HEK293 (cell line): ENCODE data around the gene SRSF4.

Experiments used
- CTCF ChIA-PET: fragments of 350-600 bp; formaldehyde crosslinking; extraction: SDS; loops from one replicate; lab custom pipeline; 2021; ENCODE audit warnings: antibody characterized with exemption; lab: Yijun Ruan, JAX
- POLR2A ChIA-PET: fragments of 300-600 bp; formaldehyde crosslinking; extraction: SDS; loops from one replicate; lab custom pipeline; 2020; ENCODE audit warnings: antibody characterized with exemption, inconsistent platforms; lab: Yijun Ruan, JAX
- H3K27ac ChIP-seq: fragments of 200-500 bp; sonication (Bioruptor generic); 2 replicates; pipeline ENCODE4 v1.5.1; 2014; ENCODE audit warnings: low read depth, low read length, control low read depth, inconsistent platforms; ENCODE audit errors: extremely low read depth
- H3K36me3 ChIP-seq, 2 experiments: fragments of 200-500 bp in 1 of 2; sonication (Bioruptor generic) in 1 of 2; 1 replicate in 1 of 2; 2 replicates in 1 of 2; pipeline ENCODE4 v1.5.1; 2014 to 2017; ENCODE audit warnings: inconsistent platforms in 2 of 2, low read length in 2 of 2; ENCODE audit not compliant: control insufficient read depth in 2 of 2, insufficient read depth in 1 of 2
- H3K4me1 ChIP-seq: fragments of 200-500 bp; sonication (Bioruptor generic); 2 replicates; pipeline ENCODE4 v1.5.1; 2014; ENCODE audit warnings: mild to moderate bottlenecking, low read length, inconsistent platforms; ENCODE audit not compliant: control insufficient read depth, insufficient read depth
- H3K4me3 ChIP-seq: 2 replicates; pipeline ENCODE4 v1.5.1; 2011; ENCODE audit warnings: low read depth, mild to moderate bottlenecking, control low read depth, low read length, moderate library complexity
- H3K9me3 ChIP-seq: fragments of 200-500 bp; sonication (Bioruptor generic); 2 replicates; pipeline ENCODE4 v1.5.1; 2014; ENCODE audit warnings: low read depth, low read length, inconsistent platforms; ENCODE audit not compliant: control insufficient read depth, insufficient read depth
- FEZF1 ChIP-seq: fragments of 450-650 bp; formaldehyde crosslinking; IDR thresholded peaks from 2 replicates; pipeline ENCODE4 v1.5.1; 2016; ENCODE audit warnings: missing biosample characterization, missing genetic modification characterization
- GFI1B ChIP-seq: fragments of 450-650 bp; formaldehyde crosslinking; IDR thresholded peaks from 2 replicates; pipeline ENCODE4 v1.5.1; 2016; ENCODE audit warnings: missing biosample characterization, missing genetic modification characterization
- HOXC10 ChIP-seq: sonication (generic); formaldehyde crosslinking; IDR thresholded peaks from 2 replicates; pipeline ENCODE4 v1.8.1; 2023; ENCODE audit warnings: mild to moderate bottlenecking, missing genetic modification reagents
- KLF16 ChIP-seq: fragments of 450-650 bp; formaldehyde crosslinking; IDR thresholded peaks from 2 replicates; pipeline ENCODE4 v1.5.1; 2017; ENCODE audit warnings: missing biosample characterization, missing genetic modification characterization
- KLF7 ChIP-seq: fragments of 450-650 bp; formaldehyde crosslinking; IDR thresholded peaks from 2 replicates; pipeline ENCODE4 v1.5.1; 2016; ENCODE audit warnings: missing biosample characterization, missing genetic modification characterization, borderline replicate concordance
- OSR2 ChIP-seq: fragments of 450-650 bp; formaldehyde crosslinking; IDR thresholded peaks from 2 replicates; pipeline ENCODE4 v1.5.1; 2016; ENCODE audit warnings: missing biosample characterization, missing genetic modification characterization
- PRDM1 ChIP-seq: fragments of 450-650 bp; formaldehyde crosslinking; IDR thresholded peaks from 2 replicates; pipeline ENCODE4; 2016; ENCODE audit warnings: missing biosample characterization, missing genetic modification characterization
- SP7 ChIP-seq: fragments of 450-650 bp; formaldehyde crosslinking; IDR thresholded peaks from 2 replicates; pipeline ENCODE4 v1.5.1; 2016; ENCODE audit warnings: missing biosample characterization, missing genetic modification characterization
- TRIM28 ChIP-seq: IDR thresholded peaks from 2 replicates; pipeline ENCODE4 v1.6.1; 2011; ENCODE audit warnings: low read length, control low read depth, borderline replicate concordance
- ZBTB21 ChIP-seq: fragments of 450-650 bp; formaldehyde crosslinking; IDR thresholded peaks from 2 replicates; pipeline ENCODE4 v1.5.1; 2017; ENCODE audit warnings: missing biosample characterization, missing genetic modification characterization
- ZNF157 ChIP-seq: fragments of 450-650 bp; formaldehyde crosslinking; IDR thresholded peaks from 2 replicates; pipeline ENCODE4 v1.5.1; 2016; ENCODE audit warnings: missing biosample characterization, missing genetic modification characterization
- ZNF19 ChIP-seq: fragments of 450-650 bp; formaldehyde crosslinking; IDR thresholded peaks from 2 replicates; pipeline ENCODE4; 2016; ENCODE audit warnings: missing biosample characterization, missing genetic modification characterization, low read depth
- ZNF223 ChIP-seq: fragments of 450-650 bp; formaldehyde crosslinking; IDR thresholded peaks from 2 replicates; pipeline ENCODE4 v1.5.1; 2016; ENCODE audit warnings: missing biosample characterization, missing genetic modification characterization
- ZNF292 ChIP-seq: fragments of 450-650 bp; formaldehyde crosslinking; IDR thresholded peaks from 2 replicates; pipeline ENCODE4 v1.5.1; 2016; ENCODE audit warnings: low read depth, missing biosample characterization, missing genetic modification characterization, borderline replicate concordance
- ZNF324 ChIP-seq: fragments of 450-650 bp; formaldehyde crosslinking; IDR thresholded peaks from 2 replicates; pipeline ENCODE4 v1.5.1; 2016; ENCODE audit warnings: missing biosample characterization, missing genetic modification characterization
- ZNF391 ChIP-seq: fragments of 450-650 bp; formaldehyde crosslinking; IDR thresholded peaks from 2 replicates; pipeline ENCODE4 v1.5.1; 2016; ENCODE audit warnings: low read depth, missing biosample characterization, missing genetic modification characterization, borderline replicate concordance
- ZNF426 ChIP-seq: fragments of 450-650 bp; formaldehyde crosslinking; IDR thresholded peaks from 2 replicates; pipeline ENCODE4 v1.5.1; 2017; ENCODE audit warnings: missing biosample characterization, missing genetic modification characterization, mild to moderate bottlenecking, inconsistent platforms, moderate library complexity
- ZNF514 ChIP-seq: fragments of 450-650 bp; formaldehyde crosslinking; IDR thresholded peaks from 2 replicates; pipeline ENCODE4 v1.5.1; 2016; ENCODE audit warnings: missing biosample characterization, missing genetic modification characterization
- ZNF530 ChIP-seq: fragments of 450-650 bp; formaldehyde crosslinking; IDR thresholded peaks from 2 replicates; pipeline ENCODE4 v1.5.1; 2016; ENCODE audit warnings: low read depth, missing biosample characterization, missing genetic modification characterization
- ZNF561 ChIP-seq: fragments of 450-650 bp; IDR thresholded peaks from 2 replicates; pipeline ENCODE4 v1.5.1; 2018; ENCODE audit warnings: missing biosample characterization, missing genetic modification characterization, borderline replicate concordance
- ZNF623 ChIP-seq: fragments of 450-650 bp; formaldehyde crosslinking; IDR thresholded peaks from 2 replicates; pipeline ENCODE4 v1.5.1; 2016; ENCODE audit warnings: missing biosample characterization, missing genetic modification characterization
- ZNF629 ChIP-seq: fragments of 450-650 bp; formaldehyde crosslinking; IDR thresholded peaks from 2 replicates; pipeline ENCODE4 v1.5.1; 2017; ENCODE audit warnings: missing biosample characterization, missing genetic modification characterization
- ZNF677 ChIP-seq: fragments of 450-650 bp; IDR thresholded peaks from 2 replicates; pipeline ENCODE4 v1.5.0; 2018; ENCODE audit warnings: missing biosample characterization, mild to moderate bottlenecking, missing genetic modification characterization, moderate library complexity
- ZNF707 ChIP-seq: fragments of 450-650 bp; formaldehyde crosslinking; IDR thresholded peaks from 2 replicates; pipeline ENCODE4 v1.5.1; 2016; ENCODE audit warnings: missing biosample characterization, missing genetic modification characterization
- ZNF791 ChIP-seq: fragments of 450-650 bp; formaldehyde crosslinking; IDR thresholded peaks from 2 replicates; pipeline ENCODE4 v1.5.1; 2016; ENCODE audit warnings: missing biosample characterization, missing genetic modification characterization
- TF ChIP-seq, protein P1 (sequence below): IDR thresholded peaks from 2 replicates; pipeline ENCODE4 v1.6.1; 2011; ENCODE audit warnings: mild to moderate bottlenecking, low read depth, low read length, borderline replicate concordance
- TF ChIP-seq, protein P2 (sequence below): fragments of 450-650 bp; formaldehyde crosslinking; IDR thresholded peaks from 2 replicates; pipeline ENCODE4 v1.5.1; 2016; ENCODE audit warnings: missing biosample characterization, missing genetic modification characterization, low read depth
- TF ChIP-seq, protein P3 (sequence below): fragments of 450-650 bp; formaldehyde crosslinking; IDR thresholded peaks from 2 replicates; pipeline ENCODE4 v1.5.1; 2017; ENCODE audit warnings: missing biosample characterization, missing genetic modification characterization
- TF ChIP-seq, protein P4 (sequence below): fragments of 450-650 bp; formaldehyde crosslinking; IDR thresholded peaks from 2 replicates; pipeline ENCODE4 v1.5.1; 2016; ENCODE audit warnings: missing biosample characterization, missing genetic modification characterization
- TF ChIP-seq, protein P5 (sequence below): fragments of 450-650 bp; formaldehyde crosslinking; IDR thresholded peaks from 2 replicates; pipeline ENCODE4 v1.5.1; 2017; ENCODE audit warnings: missing biosample characterization, missing genetic modification characterization

Gene SRSF4

DNA sequence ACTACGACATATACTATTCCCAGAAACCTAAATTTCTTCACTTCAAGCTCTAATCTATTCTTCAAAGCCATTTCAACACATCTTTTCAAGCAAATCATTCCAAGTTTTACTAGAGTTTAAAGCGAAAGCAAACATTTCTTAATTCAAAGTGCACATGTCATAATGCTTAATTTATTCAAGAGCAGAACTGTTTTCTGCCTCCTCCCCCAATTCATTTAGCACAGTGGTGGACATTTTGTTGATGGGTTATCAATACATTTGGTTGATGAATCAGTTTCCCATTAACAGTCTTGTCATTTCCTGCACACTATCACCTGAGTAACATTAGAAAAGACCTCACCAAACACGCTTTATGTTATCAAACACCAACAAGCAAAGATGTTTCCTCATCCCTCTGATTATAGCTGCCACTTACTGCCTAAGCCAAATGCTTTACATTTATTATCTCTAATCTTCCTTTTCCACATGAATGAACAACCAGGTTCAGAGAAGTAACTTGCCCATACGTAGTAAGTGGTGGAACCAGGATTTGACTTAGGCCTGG, 2.0 kb downstream of the SRSF4 start:
- H3K27ac ChIP-seq, result no peak overlapping the region
- POLR2A ChIA-PET, result interaction anchor here (2.1 to 3.6 kb wide), 3 partner anchors 9 to 51 kb away, joined by 7 to 30 read pairs (median 16); partner anchors contain the start of gene MECR

More for the DNA sequence above, 2.0 kb downstream of the SRSF4 start:
- Histone ChIP-seq H3K36me3 (peaks cover 0 to 19% of the 10 kb centered on the region in 2 experiments; a peak in 2 of 3 replicates), H3K4me1 (peaks cover 6% of the 10 kb centered on the region; the same call in 1 of the 2 replicates), H3K4me3 (peak overlapping the region; percentile 100)
- TF ChIP-seq FEZF1 (tag by site-specific recombination), result peak; percentile 69
- TF ChIP-seq ZNF426, result no peak
- TF ChIP-seq, protein P1, sequence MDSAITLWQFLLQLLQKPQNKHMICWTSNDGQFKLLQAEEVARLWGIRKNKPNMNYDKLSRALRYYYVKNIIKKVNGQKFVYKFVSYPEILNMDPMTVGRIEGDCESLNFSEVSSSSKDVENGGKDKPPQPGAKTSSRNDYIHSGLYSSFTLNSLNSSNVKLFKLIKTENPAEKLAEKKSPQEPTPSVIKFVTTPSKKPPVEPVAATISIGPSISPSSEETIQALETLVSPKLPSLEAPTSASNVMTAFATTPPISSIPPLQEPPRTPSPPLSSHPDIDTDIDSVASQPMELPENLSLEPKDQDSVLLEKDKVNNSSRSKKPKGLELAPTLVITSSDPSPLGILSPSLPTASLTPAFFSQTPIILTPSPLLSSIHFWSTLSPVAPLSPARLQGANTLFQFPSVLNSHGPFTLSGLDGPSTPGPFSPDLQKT, result no peak
- no peak for TF ChIP-seq ZNF292
- TF ChIP-seq, protein P2, sequence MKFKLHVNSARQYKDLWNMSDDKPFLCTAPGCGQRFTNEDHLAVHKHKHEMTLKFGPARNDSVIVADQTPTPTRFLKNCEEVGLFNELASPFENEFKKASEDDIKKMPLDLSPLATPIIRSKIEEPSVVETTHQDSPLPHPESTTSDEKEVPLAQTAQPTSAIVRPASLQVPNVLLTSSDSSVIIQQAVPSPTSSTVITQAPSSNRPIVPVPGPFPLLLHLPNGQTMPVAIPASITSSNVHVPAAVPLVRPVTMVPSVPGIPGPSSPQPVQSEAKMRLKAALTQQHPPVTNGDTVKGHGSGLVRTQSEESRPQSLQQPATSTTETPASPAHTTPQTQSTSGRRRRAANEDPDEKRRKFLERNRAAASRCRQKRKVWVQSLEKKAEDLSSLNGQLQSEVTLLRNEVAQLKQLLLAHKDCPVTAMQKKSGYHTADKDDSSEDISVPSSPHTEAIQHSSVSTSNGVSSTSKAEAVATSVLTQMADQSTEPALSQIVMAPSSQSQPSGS (tag by site-specific recombination), result no peak
- no peak for TF ChIP-seq ZNF514
- no peak for TF ChIP-seq KLF7 (tag by site-specific recombination)
- TF ChIP-seq ZNF623 (tag by site-specific recombination), result no peak
- TF ChIP-seq OSR2, result no peak
- TF ChIP-seq ZNF677 (tag by site-specific recombination), result no peak
- TF ChIP-seq PRDM1 (tag by site-specific recombination), result no peak
- peak; percentile 57 for TF ChIP-seq SP7
- TF ChIP-seq ZNF629, result no peak
- no peak for TF ChIP-seq KLF16 (tag by site-specific recombination)
- TF ChIP-seq ZNF791 (tag by site-specific recombination), result no peak
- TF ChIP-seq, protein P3, sequence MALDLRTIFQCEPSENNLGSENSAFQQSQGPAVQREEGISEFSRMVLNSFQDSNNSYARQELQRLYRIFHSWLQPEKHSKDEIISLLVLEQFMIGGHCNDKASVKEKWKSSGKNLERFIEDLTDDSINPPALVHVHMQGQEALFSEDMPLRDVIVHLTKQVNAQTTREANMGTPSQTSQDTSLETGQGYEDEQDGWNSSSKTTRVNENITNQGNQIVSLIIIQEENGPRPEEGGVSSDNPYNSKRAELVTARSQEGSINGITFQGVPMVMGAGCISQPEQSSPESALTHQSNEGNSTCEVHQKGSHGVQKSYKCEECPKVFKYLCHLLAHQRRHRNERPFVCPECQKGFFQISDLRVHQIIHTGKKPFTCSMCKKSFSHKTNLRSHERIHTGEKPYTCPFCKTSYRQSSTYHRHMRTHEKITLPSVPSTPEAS (tag by site-specific recombination), result no peak
- no peak for TF ChIP-seq ZNF561
- no peak for TF ChIP-seq ZBTB21 (tag by site-specific recombination)
- no peak for TF ChIP-seq ZNF707 (tag by site-specific recombination)
- no peak for TF ChIP-seq GFI1B (tag by site-specific recombination)
- TF ChIP-seq ZNF530 (tag by site-specific recombination), result no peak
- TF ChIP-seq ZNF324 (tag by site-specific recombination), result no peak
- no peak for TF ChIP-seq HOXC10 (CRISPR knock-in tag)
- peak; percentile 74 for TF ChIP-seq TRIM28
- no peak for TF ChIP-seq ZNF19
- TF ChIP-seq, protein P4, sequence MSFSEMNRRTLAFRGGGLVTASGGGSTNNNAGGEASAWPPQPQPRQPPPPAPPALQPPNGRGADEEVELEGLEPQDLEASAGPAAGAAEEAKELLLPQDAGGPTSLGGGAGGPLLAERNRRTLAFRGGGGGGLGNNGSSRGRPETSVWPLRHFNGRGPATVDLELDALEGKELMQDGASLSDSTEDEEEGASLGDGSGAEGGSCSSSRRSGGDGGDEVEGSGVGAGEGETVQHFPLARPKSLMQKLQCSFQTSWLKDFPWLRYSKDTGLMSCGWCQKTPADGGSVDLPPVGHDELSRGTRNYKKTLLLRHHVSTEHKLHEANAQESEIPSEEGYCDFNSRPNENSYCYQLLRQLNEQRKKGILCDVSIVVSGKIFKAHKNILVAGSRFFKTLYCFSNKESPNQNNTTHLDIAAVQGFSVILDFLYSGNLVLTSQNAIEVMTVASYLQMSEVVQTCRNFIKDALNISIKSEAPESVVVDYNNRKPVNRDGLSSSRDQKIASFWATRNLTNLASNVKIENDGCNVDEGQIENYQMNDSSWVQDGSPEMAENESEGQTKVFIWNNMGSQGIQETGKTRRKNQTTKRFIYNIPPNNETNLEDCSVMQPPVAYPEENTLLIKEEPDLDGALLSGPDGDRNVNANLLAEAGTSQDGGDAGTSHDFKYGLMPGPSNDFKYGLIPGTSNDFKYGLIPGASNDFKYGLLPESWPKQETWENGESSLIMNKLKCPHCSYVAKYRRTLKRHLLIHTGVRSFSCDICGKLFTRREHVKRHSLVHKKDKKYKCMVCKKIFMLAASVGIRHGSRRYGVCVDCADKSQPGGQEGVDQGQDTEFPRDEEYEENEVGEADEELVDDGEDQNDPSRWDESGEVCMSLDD, result no peak
- no peak for TF ChIP-seq ZNF223 (tag by site-specific recombination)
- TF ChIP-seq, protein P5, sequence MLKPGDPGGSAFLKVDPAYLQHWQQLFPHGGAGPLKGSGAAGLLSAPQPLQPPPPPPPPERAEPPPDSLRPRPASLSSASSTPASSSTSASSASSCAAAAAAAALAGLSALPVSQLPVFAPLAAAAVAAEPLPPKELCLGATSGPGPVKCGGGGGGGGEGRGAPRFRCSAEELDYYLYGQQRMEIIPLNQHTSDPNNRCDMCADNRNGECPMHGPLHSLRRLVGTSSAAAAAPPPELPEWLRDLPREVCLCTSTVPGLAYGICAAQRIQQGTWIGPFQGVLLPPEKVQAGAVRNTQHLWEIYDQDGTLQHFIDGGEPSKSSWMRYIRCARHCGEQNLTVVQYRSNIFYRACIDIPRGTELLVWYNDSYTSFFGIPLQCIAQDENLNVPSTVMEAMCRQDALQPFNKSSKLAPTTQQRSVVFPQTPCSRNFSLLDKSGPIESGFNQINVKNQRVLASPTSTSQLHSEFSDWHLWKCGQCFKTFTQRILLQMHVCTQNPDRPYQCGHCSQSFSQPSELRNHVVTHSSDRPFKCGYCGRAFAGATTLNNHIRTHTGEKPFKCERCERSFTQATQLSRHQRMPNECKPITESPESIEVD (tag by site-specific recombination), result peak; percentile 52; the same call in 1 of the 2 replicates
- no peak for TF ChIP-seq ZNF157
- no peak for TF ChIP-seq ZNF391 (tag by site-specific recombination)
- TF ChIP-seq, all 188 proteins: peak for 4
- CTCF ChIA-PET, result interaction anchor here (0.6 to 5.8 kb wide), 5 partner anchors 18 to 464 kb away, joined by 3 to 44 read pairs (median 5); no protein-coding TSS in a partner anchor
- H3K9me3 ChIP-seq, result no peaks in the 10 kb centered on the region
